HepG2 (cell line): ENCODE measurements around the gene TMEM116. TPM values are rescaled to one million over a fixed set of nuclear protein-coding genes. Genes with fewer than 3 reads are reported as not detected.

Experiments used
- ARID2 ChIP-seq: sonication (generic); formaldehyde crosslinking; IDR thresholded peaks from 2 replicates; pipeline ENCODE4 v1.8.1; 2022; ENCODE audit warnings: mild to moderate bottlenecking, missing genetic modification reagents, borderline replicate concordance
- HDAC1 ChIP-seq: sonication (generic); formaldehyde crosslinking; IDR thresholded peaks from 2 replicates; pipeline ENCODE4 v1.5.1; 2020; ENCODE audit warnings: mild to moderate bottlenecking, missing genetic modification reagents
- HNF1B ChIP-seq: sonication (generic); formaldehyde crosslinking; IDR thresholded peaks from 2 replicates; pipeline ENCODE4 v1.5.1; 2020; ENCODE audit warnings: mild to moderate bottlenecking, moderate library complexity, missing genetic modification reagents
- MEIS1 ChIP-seq: sonication (generic); formaldehyde crosslinking; IDR thresholded peaks from 2 replicates; pipeline ENCODE4 v1.9.0; 2021; ENCODE audit warnings: mild to moderate bottlenecking, missing genetic modification reagents, moderate library complexity, borderline replicate concordance
- MIER3 ChIP-seq: IDR thresholded peaks from 2 replicates; pipeline ENCODE4 v1.6.1; 2016; ENCODE audit warnings: missing compliant biosample characterization, borderline replicate concordance
- NFE2L1 ChIP-seq: sonication (generic); formaldehyde crosslinking; IDR thresholded peaks from 2 replicates; pipeline ENCODE4 v1.4.0; 2020; ENCODE audit warnings: missing genetic modification reagents, mild to moderate bottlenecking, borderline replicate concordance
- NR2F1 ChIP-seq, 2 experiments: fragments of 450-650 bp in 1 of 2; formaldehyde crosslinking in 1 of 2; IDR thresholded peaks; 2 replicates each; pipeline versions ENCODE4 v1.5.0 to v1.6.1; 2016 to 2020; ENCODE audit warnings: mild to moderate bottlenecking in 1 of 2, missing compliant biosample characterization in 1 of 2, missing genetic modification reagents in 1 of 2, moderate library complexity in 1 of 2
- NRL ChIP-seq: sonication (generic); formaldehyde crosslinking; IDR thresholded peaks from 2 replicates; pipeline ENCODE4 v1.5.0; 2020; ENCODE audit warnings: missing genetic modification reagents, mild to moderate bottlenecking, moderate library complexity, borderline replicate concordance
- RCOR2 ChIP-seq: IDR thresholded peaks from 2 replicates; pipeline ENCODE4 v1.6.1; 2016; ENCODE audit warnings: missing biosample characterization, missing genetic modification reagents
- STAT6 ChIP-seq: sonication (generic); formaldehyde crosslinking; IDR thresholded peaks from 2 replicates; pipeline ENCODE4 v1.4.0; 2020; ENCODE audit warnings: missing genetic modification reagents, mild to moderate bottlenecking, borderline replicate concordance
- ZFP41 ChIP-seq: sonication (generic); formaldehyde crosslinking; IDR thresholded peaks from 2 replicates; pipeline ENCODE4 v1.4.0; 2020; ENCODE audit warnings: mild to moderate bottlenecking, missing genetic modification reagents, borderline replicate concordance
- ZNF253 ChIP-seq: sonication (generic); formaldehyde crosslinking; IDR thresholded peaks from 2 replicates; pipeline ENCODE4 v1.8.0; 2022; ENCODE audit warnings: mild to moderate bottlenecking, missing genetic modification reagents, borderline replicate concordance
- ZNF367 ChIP-seq: sonication (generic); formaldehyde crosslinking; IDR thresholded peaks from 2 replicates; pipeline ENCODE4 v1.4.0; 2020; ENCODE audit warnings: missing genetic modification reagents, borderline replicate concordance
- ZNF446 ChIP-seq: sonication (generic); formaldehyde crosslinking; IDR thresholded peaks from 2 replicates; pipeline ENCODE4 v1.5.0; 2020; ENCODE audit warnings: mild to moderate bottlenecking, missing genetic modification reagents
- ZNF552 ChIP-seq: sonication (generic); formaldehyde crosslinking; IDR thresholded peaks from 2 replicates; pipeline ENCODE4 v1.9.0; 2022; ENCODE audit warnings: missing genetic modification reagents, mild to moderate bottlenecking, borderline replicate concordance
- ZNF782 ChIP-seq: sonication (generic); formaldehyde crosslinking; IDR thresholded peaks from 2 replicates; pipeline ENCODE4 v1.4.0; 2020; ENCODE audit warnings: missing genetic modification reagents, mild to moderate bottlenecking, borderline replicate concordance
- ZXDC ChIP-seq: sonication (generic); formaldehyde crosslinking; IDR thresholded peaks from 2 replicates; pipeline ENCODE4 v1.5.0; 2020; ENCODE audit warnings: mild to moderate bottlenecking, missing genetic modification reagents
- polyA plus RNA-seq, 8 experiments: library from polyadenylated mRNA; depleted of rRNA in 3 of 8; stranded (reverse) in 7 of 8; unstranded in 1 of 8; fragments of >200 nt; fragmentation: Illumina TruSeq in 4 of 8; extraction: Trizol in 4 of 8; gene quantifications; 2 replicates each; pipeline versions ENCODE4 v1.2.1 to v1.2.3, GENCODE V29; 2011 to 2016; ENCODE audit warnings: low read depth in 4 of 8, missing spikeins in 1 of 8, mixed read lengths in 1 of 8; ENCODE audit not compliant: insufficient read depth in 1 of 8
- total RNA-seq, 5 experiments: library from RNA; depleted of rRNA; stranded (reverse); fragments of >200 nt; fragmentation: Illumina TruSeq; extraction: Trizol; gene quantifications; 2 replicates each; pipeline ENCODE4 v1.2.3, GENCODE V29; 2016; ENCODE audit warnings: low read depth in 1 of 5
- TF ChIP-seq, protein P1 (sequence below): sonication (generic); formaldehyde crosslinking; IDR thresholded peaks from 2 replicates; pipeline ENCODE4 v1.5.0; 2020; ENCODE audit warnings: mild to moderate bottlenecking, missing genetic modification reagents, borderline replicate concordance

TMEM116 gene
- total and polyA plus RNA-seq, 2 of the 13 experiments (the other 11 are each of a cell fraction or from before 2014, with no cell fraction given) = 14.0 to 17.8 TPM

DNA sequence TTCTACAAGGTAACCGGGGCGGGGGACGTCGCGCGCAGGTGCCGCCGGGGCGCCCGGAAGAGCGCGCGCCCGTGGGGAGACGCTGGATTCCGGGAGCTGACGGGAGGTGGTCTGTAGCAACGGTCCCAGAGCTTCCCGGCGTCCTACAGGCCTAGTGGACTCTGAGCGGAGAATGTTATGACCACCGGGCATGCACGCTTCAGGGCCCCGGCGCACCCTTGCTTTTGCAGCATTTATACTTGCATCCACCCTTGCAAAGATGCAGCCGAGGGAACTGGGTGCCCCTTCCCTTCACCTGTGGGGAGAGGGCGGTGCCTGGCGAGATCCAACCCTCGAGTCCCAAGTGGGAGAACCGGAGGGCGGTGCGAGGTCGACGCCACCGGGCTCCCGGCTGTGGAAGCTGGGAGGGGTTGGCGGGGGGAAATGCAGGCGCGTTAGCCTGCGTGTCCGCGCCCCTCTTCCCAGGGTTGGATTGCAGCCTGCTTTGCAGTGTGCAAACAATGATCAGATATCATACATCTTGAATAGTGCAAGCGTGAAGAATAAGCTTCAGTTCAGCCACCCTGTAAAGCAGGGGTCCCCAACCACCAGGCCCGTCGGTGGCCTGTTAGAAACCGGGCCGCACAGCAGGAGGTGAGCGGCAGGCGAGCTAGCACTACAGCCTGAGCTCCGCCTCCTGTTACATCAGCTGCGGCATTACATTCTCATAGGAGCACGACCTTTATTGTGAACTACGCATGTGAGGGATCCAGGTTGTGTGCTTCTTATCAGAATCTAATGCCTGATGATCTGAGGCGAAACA lies 837 bp upstream of the TMEM116 start (continued):
- no peak; the same call in 1 of the 2 replicates for TF ChIP-seq STAT6 (CRISPR knock-in tag)
- peak; percentile 41; the same call in 1 of the 2 replicates for TF ChIP-seq ZNF782 (CRISPR knock-in tag)
- TF ChIP-seq, protein P1, sequence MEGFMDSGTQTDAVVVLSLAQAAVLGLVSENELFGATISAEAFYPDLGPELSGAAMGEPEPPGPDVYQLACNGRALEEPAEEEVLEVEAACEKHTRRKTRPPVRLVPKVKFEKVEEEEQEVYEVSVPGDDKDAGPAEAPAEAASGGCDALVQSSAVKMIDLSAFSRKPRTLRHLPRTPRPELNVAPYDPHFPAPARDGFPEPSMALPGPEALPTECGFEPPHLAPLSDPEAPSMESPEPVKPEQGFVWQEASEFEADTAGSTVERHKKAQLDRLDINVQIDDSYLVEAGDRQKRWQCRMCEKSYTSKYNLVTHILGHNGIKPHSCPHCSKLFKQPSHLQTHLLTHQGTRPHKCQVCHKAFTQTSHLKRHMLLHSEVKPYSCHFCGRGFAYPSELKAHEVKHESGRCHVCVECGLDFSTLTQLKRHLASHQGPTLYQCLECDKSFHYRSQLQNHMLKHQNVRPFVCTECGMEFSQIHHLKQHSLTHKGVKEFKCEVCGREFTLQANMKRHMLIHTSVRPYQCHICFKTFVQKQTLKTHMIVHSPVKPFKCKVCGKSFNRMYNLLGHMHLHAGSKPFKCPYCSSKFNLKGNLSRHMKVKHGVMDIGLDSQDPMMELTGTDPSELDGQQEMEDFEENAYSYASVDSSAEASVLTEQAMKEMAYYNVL (CRISPR knock-in tag) = peak; percentile 30; the same call in 1 of the 2 replicates
- peak; percentile 46; the same call in 1 of the 2 replicates for TF ChIP-seq MEIS1 (CRISPR knock-in tag)
- TF ChIP-seq ZNF552 (CRISPR knock-in tag) = no peak
- no peak for TF ChIP-seq ZXDC (CRISPR knock-in tag)
- peak; percentile 66; the same call in 1 of the 2 replicates for TF ChIP-seq MIER3 (CRISPR knock-in tag)
- no peak; the same call in 1 of the 2 replicates for TF ChIP-seq HNF1B (CRISPR knock-in tag)
- peak; percentile 56 to 59; a peak in 3 of 4 replicates for TF ChIP-seq NR2F1 (CRISPR knock-in tag; IDR thresholded peaks at IDR 0.05)
- no peak for TF ChIP-seq ZNF446 (CRISPR knock-in tag)
- no peak for TF ChIP-seq ZNF253 (CRISPR knock-in tag)
- TF ChIP-seq ZFP41 (CRISPR knock-in tag) = no peak
- TF ChIP-seq ARID2 (CRISPR knock-in tag) = no peak; the same call in 1 of the 2 replicates
- no peak; the same call in 1 of the 2 replicates for TF ChIP-seq NRL
- no peak for TF ChIP-seq NFE2L1 (CRISPR knock-in tag)
- TF ChIP-seq ZNF367 = no peak
- TF ChIP-seq RCOR2 (CRISPR knock-in tag) = no peak
- peak; percentile 50 for TF ChIP-seq HDAC1 (CRISPR knock-in tag)
